OCI-LY1 (cell line): ENCODE data around the gene LRRC3B.

Source experiments
- EZH2 ChIP-seq: fragments of 200-600 bp; sonication (generic), shearing (Covaris generic); IDR thresholded peaks from 2 replicates; pipeline ENCODE4 v1.8.0; 2017; ENCODE audit warnings: borderline replicate concordance, mixed run types, mild to moderate bottlenecking, antibody characterized with exemption, low read length, moderate library complexity, mixed read lengths
- TF ChIP-seq, protein P1 (sequence below): fragments of 200-600 bp; sonication (generic), shearing (Covaris generic); IDR thresholded peaks from 2 replicates; pipeline ENCODE4 v1.5.1; 2017; ENCODE audit warnings: mild to moderate bottlenecking, antibody characterized with exemption, low read length, moderate library complexity, mixed read lengths

DNA sequence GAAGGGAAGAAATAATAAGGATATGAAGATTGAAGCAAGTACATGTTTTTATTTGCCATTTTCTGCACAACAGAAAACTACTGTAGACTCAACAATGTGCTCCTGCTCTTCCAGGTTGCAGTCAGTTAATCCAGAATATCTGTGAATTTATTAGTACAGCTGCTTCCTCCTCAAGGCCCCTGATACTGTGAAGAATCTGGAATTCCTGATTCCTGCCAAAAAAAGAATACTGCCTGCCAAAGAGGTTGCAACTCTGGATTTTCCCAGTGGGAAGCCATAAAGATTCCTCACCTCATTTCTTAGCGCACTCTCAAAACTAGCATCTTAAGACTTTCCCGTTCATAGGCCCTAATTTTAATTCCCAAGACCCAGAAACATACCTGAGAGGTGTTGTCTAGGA is 33.6 kb upstream of the LRRC3B start:
- TF ChIP-seq, protein P1, sequence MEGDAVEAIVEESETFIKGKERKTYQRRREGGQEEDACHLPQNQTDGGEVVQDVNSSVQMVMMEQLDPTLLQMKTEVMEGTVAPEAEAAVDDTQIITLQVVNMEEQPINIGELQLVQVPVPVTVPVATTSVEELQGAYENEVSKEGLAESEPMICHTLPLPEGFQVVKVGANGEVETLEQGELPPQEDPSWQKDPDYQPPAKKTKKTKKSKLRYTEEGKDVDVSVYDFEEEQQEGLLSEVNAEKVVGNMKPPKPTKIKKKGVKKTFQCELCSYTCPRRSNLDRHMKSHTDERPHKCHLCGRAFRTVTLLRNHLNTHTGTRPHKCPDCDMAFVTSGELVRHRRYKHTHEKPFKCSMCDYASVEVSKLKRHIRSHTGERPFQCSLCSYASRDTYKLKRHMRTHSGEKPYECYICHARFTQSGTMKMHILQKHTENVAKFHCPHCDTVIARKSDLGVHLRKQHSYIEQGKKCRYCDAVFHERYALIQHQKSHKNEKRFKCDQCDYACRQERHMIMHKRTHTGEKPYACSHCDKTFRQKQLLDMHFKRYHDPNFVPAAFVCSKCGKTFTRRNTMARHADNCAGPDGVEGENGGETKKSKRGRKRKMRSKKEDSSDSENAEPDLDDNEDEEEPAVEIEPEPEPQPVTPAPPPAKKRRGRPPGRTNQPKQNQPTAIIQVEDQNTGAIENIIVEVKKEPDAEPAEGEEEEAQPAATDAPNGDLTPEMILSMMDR = no peak
- no peak for TF ChIP-seq EZH2
